Measurements from ENCODE around the gene NEB.

Gene NEB

GRCh38 chr2:151760139-151760650, 25.9 kb upstream of the NEB start:
- no peak overlapping the region for H3K9ac ChIP-seq
- no peak overlapping the region for H3K4me2 ChIP-seq (ENCODE audit: low read length)
- no peak for TF ChIP-seq CTCF (IDR thresholded peaks at IDR 0.05)
- no peaks in the 10 kb centered on the region for H3K9me3 ChIP-seq (ENCODE audit: control insufficient read depth, low read length)
- no peak overlapping the region for H2AFZ ChIP-seq
- no peak overlapping the region for H3K4me3 ChIP-seq (ENCODE audit: low read depth, low read length)
- H3K79me2 ChIP-seq: no peaks in the 10 kb centered on the region
- H3K36me3 ChIP-seq (ENCODE audit: control insufficient read depth, insufficient read depth, low read length): no peaks in the 10 kb centered on the region
- H3K27ac ChIP-seq: no peak overlapping the region
- no peaks in the 10 kb centered on the region for H3K4me1 ChIP-seq
- H3K27me3 ChIP-seq (ENCODE audit: control insufficient read depth, insufficient read depth, low read length): no peaks in the 10 kb centered on the region

- Histone ChIP-seq H3K27me3 (ENCODE audit: control insufficient read depth, insufficient read depth, low read length) (no peaks in the 10 kb centered on the region), H3K36me3 (ENCODE audit: control insufficient read depth, insufficient read depth, low read length) (no peaks in the 10 kb centered on the region), H3K9me3 (ENCODE audit: control insufficient read depth, low read length) (no peaks in the 10 kb centered on the region), H3K4me2 (ENCODE audit: low read length) (no peak overlapping the region), H3K27ac (no peak overlapping the region), H3K79me2 (no peaks in the 10 kb centered on the region), H3K4me1 (no peaks in the 10 kb centered on the region), H3K4me3 (ENCODE audit: low read depth, low read length) (no peak overlapping the region), H2AFZ (no peak overlapping the region), H3K9ac (no peak overlapping the region)
- TF ChIP-seq CTCF (IDR thresholded peaks at IDR 0.05): no peak
These were observed 24.5 kb upstream of the NEB start for GRCh38 chr2:151758744-151759143.

- H3K27me3 ChIP-seq (ENCODE audit: control insufficient read depth, insufficient read depth, low read length): no peaks in the 10 kb centered on the region
- no peak overlapping the region for H3K4me2 ChIP-seq (ENCODE audit: low read length)
- H3K4me1 ChIP-seq: no peaks in the 10 kb centered on the region
- H3K36me3 ChIP-seq (ENCODE audit: control insufficient read depth, insufficient read depth, low read length): no peaks in the 10 kb centered on the region
- no peak overlapping the region for H3K9ac ChIP-seq
- TF ChIP-seq CTCF (IDR thresholded peaks at IDR 0.05): no peak
- no peaks in the 10 kb centered on the region for H3K9me3 ChIP-seq (ENCODE audit: control insufficient read depth, low read length)
- H3K27ac ChIP-seq: no peak overlapping the region
- no peak overlapping the region for H2AFZ ChIP-seq
- H3K79me2 ChIP-seq: no peaks in the 10 kb centered on the region
- H3K4me3 ChIP-seq (ENCODE audit: low read depth, low read length): no peak overlapping the region
These were observed 23.6 kb upstream of the NEB start for GRCh38 chr2:151757861-151758260.

- no peak overlapping the region for H3K4me3 ChIP-seq (ENCODE audit: low read depth, low read length)
- no peak for TF ChIP-seq CTCF (IDR thresholded peaks at IDR 0.05)
- no peaks in the 10 kb centered on the region for H3K4me1 ChIP-seq
- H3K9me3 ChIP-seq (ENCODE audit: control insufficient read depth, low read length): no peaks in the 10 kb centered on the region
- no peak overlapping the region for H3K9ac ChIP-seq
- no peak overlapping the region for H3K4me2 ChIP-seq (ENCODE audit: low read length)
- no peaks in the 10 kb centered on the region for H3K36me3 ChIP-seq (ENCODE audit: control insufficient read depth, insufficient read depth, low read length)
- no peaks in the 10 kb centered on the region for H3K27me3 ChIP-seq (ENCODE audit: control insufficient read depth, insufficient read depth, low read length)
- H3K79me2 ChIP-seq: no peaks in the 10 kb centered on the region
- no peak overlapping the region for H2AFZ ChIP-seq
- no peak overlapping the region for H3K27ac ChIP-seq
These were observed 22.5 kb upstream of the NEB start for GRCh38 chr2:151756820-151757219.

- Histone ChIP-seq H3K4me2 (ENCODE audit: low read length) (no peak overlapping the region), H3K9me3 (ENCODE audit: control insufficient read depth, low read length) (no peaks in the 10 kb centered on the region), H3K4me3 (ENCODE audit: low read depth, low read length) (no peak overlapping the region), H3K9ac (no peak overlapping the region), H3K36me3 (ENCODE audit: control insufficient read depth, insufficient read depth, low read length) (no peaks in the 10 kb centered on the region), H3K27ac (no peak overlapping the region), H3K79me2 (no peaks in the 10 kb centered on the region), H3K4me1 (no peaks in the 10 kb centered on the region), H3K27me3 (ENCODE audit: control insufficient read depth, insufficient read depth, low read length) (no peaks in the 10 kb centered on the region), H2AFZ (no peak overlapping the region)
- TF ChIP-seq CTCF (IDR thresholded peaks at IDR 0.05): no peak
These were observed 20.1 kb upstream of the NEB start for GRCh38 chr2:151754253-151754897.

All from parathyroid adenoma (tissue), 2 donors.